HFF-Myc (cell line): Measurements from ENCODE around the gene ITPK1.

ENCODE experiments used
- DNase-seq: peaks from one replicate; pipeline ENCODE4 v3.0.0-alpha.2; 2011; ENCODE audit warnings: low read depth; ENCODE audit errors: extremely low read depth
- H3K4me3 ChIP-seq: replicated peaks from 2 replicates; pipeline ENCODE4 v1.5.1; 2011; ENCODE audit warnings: low read depth, mild to moderate bottlenecking, control low read depth, low read length
- TF ChIP-seq, protein P1 (sequence below): IDR thresholded peaks from 2 replicates; pipeline ENCODE4 v1.5.1; 2012; ENCODE audit warnings: mild to moderate bottlenecking, low read depth, low read length, control low read depth; ENCODE audit errors: missing control alignments

The ITPK1 gene

DNA sequence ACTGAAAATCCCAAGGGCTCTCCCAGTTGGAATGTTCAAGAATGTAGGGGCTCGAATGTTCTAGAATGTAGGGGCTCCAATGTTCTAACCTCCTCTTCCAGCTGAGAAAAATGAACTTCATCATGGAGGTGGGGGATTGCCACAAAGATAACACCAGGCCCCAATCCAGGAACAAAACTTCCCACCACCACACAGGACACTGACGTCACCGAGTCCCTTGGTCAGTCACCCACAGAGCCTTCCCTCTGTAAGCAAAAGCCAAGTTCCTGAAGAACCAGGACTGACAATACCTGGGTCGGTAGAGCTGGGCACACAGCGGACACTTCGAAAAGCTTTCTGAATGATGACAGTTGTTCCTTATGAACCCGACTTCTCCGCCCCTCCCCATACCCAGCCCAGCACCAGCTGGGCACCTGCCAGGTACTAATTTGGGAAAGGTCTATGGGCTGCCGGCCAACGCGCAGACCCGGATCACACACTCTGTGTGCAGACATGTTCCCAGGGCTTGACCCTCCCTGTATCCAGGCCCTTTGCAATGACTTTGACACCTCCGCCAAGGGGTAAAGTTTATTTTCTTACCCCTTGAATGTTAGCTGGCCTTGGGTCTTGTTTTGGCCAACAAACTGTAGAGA is 18.9 kb downstream of the ITPK1 start:
- H3K4me3 ChIP-seq: no peak overlapping the region
- TF ChIP-seq, protein P1, sequence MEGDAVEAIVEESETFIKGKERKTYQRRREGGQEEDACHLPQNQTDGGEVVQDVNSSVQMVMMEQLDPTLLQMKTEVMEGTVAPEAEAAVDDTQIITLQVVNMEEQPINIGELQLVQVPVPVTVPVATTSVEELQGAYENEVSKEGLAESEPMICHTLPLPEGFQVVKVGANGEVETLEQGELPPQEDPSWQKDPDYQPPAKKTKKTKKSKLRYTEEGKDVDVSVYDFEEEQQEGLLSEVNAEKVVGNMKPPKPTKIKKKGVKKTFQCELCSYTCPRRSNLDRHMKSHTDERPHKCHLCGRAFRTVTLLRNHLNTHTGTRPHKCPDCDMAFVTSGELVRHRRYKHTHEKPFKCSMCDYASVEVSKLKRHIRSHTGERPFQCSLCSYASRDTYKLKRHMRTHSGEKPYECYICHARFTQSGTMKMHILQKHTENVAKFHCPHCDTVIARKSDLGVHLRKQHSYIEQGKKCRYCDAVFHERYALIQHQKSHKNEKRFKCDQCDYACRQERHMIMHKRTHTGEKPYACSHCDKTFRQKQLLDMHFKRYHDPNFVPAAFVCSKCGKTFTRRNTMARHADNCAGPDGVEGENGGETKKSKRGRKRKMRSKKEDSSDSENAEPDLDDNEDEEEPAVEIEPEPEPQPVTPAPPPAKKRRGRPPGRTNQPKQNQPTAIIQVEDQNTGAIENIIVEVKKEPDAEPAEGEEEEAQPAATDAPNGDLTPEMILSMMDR: no peak
- no peak for DNase-seq

DNA sequence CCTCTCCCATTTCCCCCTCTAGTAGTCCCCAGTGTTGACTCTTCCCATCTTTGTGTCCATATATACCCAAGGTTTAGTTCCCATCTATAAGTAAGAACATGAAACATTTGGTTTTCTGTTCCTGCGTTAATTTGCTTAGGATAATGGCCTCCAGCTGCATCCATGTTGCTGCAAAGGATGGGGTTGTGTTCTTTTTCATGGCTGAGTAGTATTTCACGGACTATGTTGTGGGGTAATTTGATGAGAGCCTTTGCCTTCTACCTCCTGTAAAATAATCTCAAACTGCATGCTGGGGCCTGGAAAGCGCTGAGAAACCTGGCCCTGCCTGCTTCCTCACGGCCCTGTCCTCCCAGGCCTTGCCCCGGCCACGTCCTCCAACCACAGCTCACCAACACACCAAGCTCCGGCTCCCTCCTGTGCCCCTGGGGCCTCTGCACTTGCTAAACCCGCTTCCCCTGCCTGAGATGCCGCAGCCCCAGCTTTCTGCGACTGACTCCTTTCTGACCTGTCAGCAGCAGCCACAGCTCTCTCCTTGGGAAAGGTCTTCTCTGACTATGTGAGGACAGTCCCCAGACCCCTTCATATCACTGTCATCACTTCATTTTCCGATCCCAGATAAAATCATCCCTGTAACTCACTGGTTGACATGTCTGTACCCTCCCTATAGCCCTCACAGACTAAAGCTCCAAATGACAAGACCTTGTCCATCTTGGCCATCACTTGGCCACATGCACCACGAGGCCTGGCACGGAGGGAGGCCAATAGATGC is 19.8 kb downstream of the ITPK1 start:
- DNase-seq: no peak
- TF ChIP-seq, protein P1: no peak

DNA sequence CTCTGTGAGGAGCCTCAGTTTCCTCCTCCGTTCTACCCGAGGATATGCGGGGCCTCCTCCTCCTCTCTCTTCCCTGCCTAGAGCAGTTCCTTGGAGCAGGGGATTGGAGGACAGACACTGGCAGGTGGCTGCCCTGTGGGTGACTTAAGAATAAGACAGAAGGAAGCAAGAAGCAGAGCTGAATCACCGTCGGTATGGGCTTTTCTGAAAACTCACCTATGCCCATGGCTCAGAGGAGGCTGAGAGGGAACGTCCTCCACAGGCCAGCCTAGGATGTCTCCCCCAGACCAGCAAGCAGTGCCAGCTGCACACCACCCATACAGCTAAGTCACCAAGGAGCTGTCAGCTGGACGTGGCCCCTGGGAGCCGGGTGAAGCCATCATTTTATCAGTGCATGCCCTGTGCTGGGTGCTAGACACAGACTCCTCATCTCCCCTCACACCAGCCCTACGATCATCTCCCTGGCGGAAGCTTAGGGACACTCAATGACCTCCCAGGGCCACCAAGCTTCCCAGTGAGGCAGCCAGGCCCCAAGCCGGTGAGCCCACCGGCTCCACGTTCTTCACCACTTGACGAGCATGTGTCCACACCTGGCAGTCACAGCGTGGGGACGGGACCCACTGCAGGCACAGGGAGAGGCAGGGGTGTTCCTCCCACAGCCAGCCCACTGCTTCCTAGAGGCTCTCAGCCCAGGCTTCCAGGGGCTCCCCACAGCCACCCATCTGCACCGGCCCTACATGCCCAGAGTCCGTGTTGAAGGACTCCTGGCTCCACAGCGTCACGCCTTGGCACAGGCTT is 21.4 kb downstream of the ITPK1 start:
- TF ChIP-seq, protein P1: no peak
- no peak for DNase-seq
- no peak overlapping the region for H3K4me3 ChIP-seq

More for the DNA sequence above, 19.8 kb downstream of the ITPK1 start:
- no peak overlapping the region for H3K4me3 ChIP-seq

DNA sequence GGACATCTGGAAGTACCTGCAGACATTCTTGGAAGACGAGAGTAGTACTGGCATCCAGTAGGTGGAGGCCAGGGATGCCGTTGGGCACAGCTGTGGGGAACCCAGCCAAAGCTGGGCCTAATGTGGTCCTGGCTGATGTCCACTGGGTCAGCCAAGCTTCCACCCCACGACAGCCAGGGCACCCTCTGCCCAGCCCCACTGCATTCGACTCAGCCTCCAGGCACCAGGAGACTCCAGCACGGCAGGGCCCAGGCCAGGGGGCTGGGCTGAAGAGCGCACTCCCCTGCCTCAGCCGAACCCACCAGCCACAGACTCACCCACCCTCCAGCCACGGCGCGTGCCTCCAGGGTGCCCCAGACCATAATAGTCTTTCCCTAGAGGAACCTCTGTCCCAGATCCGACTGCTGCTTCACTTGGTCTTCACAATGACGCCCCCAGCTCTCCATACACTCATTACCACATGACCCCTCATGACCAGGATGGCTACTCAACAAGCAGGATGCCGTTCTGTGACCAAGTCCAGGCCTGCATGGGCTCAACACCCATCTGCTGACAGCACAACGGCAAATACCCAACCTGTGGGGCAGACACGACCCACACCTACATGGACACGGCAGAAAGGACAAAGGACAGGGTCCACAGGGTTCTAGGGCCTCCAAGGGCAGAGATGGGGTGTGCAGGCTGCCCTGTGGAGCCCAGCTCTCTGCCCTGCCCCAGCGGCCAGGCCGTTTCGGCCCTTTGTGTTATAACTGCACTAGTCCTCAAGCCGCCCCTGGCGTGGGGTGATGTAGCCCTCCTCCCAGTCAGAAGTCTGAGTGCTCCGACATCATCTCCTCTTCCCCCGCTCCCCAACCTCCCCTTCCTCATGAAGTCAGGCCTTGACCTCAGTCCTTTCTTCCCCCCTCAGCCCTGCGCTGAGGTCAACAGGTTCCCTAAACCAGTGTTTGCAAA is 22.8 kb downstream of the ITPK1 start:
- DNase-seq: no peak

DNA sequence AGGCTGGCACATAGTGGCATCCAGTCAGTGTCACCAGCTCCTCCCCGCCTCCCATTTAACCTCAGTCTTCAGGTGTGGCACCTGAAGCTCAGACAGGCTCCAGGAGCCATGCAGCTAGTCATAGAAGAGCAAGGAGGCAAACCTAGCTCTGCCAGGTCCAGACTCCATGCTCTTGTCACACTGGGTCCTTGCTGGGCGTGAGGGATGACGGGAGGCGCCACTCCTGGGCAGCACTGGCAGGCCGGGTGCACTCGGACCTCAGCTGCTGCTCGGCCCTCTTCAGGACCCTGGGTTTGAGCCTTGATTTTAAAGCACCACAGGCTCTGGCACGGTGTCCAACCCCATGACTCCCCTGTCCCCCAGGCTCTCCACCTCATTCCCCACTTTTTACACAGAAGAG is 24.1 kb downstream of the ITPK1 start:
- DNase-seq: no peak
- H3K4me3 ChIP-seq: no peak overlapping the region
- TF ChIP-seq, protein P1: no peak

More for the DNA sequence above, 22.8 kb downstream of the ITPK1 start:
- TF ChIP-seq, protein P1: no peak
- H3K4me3 ChIP-seq: no peak overlapping the region
